HG03432 (cell line): Measurements from ENCODE around the gene BUB1.
"Not testable (repeated sequence)": the region's sequence is repeated elsewhere in the genome, so short reads cannot be mapped to it uniquely, and the experiment has no call there.

ENCODE experiments used
- ATAC-seq: cut with Tn5 transposase; IDR thresholded peaks from one replicate; pipeline ENCODE4 v1.9.1; 2021; ENCODE audit warnings: mild to moderate bottlenecking, moderate library complexity; ENCODE audit not compliant: unreplicated experiment

Gene BUB1

DNA sequence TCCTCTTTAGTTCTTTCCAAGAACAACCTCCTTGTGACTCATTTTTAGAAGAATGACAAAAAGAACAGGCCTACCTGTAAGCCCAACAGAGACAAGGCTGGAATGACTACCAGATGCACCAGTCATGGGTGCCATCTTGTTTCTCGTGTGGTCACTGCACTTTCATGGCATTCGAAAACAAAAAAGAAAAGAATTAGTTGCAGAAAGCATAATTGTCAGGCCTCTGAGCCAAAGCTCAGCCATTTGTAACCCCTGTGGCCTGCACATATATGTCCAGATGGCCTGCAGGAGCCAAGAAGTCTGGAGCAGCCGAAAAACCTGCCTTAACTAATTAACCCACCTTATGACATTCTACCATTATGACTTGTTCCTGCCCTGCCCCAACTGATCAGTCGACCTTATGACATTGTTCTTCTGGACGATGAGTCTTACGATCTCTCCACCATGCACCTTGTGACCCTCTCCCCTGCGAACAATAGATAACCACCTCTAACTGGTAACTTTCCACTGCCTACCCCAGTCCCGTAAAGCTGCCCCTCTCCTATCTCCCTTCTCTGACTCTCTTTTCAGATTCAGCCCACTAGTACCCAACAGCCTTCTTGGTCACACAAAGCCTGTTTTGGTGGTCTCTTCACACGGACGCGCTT lies 13.9 kb upstream of the BUB1 start:
- no peak for ATAC-seq

- no peak for ATAC-seq
Observed at GRCh38 chr2:110690083-110690965, 12.5 kb upstream of the BUB1 start.

- no peak for ATAC-seq
Observed at GRCh38 chr2:110688594-110689091, 10.8 kb upstream of the BUB1 start.

GRCh38 chr2:110687775-110688484 lies 10.1 kb upstream of the BUB1 start:
- not testable (repeated sequence) for ATAC-seq

DNA sequence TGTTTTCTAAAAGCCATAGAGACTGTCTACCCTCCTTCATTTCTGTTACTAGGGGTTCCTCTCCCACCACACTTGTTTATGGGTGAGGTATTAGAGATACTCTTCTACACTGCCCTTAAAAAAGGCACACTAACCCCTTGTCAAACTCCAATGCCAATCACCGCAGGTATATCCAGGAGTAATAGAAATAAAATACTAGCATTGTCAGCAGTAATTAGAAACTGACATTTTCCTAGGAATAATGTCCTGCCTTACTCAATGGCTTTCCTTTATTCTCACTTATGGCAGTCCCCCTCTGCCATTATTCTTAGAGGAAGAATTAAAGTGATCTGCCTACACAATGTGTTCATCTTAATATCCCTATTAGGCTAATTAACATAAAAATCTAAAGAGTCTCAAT lies 5.0 kb upstream of the BUB1 start:
- ATAC-seq, result no peak

DNA sequence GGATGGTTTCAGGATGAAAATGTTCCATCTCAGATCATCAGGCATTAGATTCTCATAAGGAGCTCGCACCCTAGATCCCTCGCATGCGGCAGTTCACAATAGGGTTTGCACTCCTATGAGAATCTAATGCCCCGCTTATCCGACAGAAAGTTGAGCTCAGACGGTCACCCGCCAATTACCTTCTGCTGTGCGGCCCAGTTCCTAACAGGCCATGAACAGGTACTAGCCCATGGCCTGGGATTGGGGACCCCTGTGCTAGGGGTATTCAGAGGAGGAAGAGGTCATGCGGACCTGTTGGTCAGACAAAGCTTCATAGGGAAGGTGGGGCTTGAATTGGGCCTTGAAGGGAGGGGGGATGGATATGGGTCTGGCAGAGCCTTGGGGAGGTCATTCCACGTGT lies 4.4 kb upstream of the BUB1 start:
- ATAC-seq, result no peak

- no peak for ATAC-seq
Observed at GRCh38 chr2:110680709-110681108, 2.8 kb upstream of the BUB1 start.

- no peak for ATAC-seq
Observed at GRCh38 chr2:110679865-110680264, 2.0 kb upstream of the BUB1 start.

DNA sequence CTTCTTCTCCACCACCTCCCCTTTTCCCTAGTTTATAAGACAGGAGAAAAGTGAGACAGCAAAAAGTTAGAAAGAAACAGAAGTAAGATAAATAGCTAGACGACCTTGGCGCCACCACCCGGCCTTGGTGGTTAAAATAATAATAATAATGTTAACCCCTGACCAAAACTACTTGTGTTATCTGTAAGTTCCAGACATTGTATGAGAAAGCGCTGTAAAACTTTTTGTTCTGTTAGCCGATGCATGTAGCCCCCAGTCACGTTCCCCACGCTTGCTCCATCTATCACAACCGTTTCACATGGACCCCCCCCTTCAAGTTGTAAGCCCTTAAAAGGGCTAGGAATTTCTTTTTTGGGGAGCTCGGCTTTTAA lies 1.5 kb upstream of the BUB1 start:
- no peak for ATAC-seq

GRCh38 chr2:110678457-110679336 lies 834 bp upstream of the BUB1 start:
- ATAC-seq, result no peak

DNA sequence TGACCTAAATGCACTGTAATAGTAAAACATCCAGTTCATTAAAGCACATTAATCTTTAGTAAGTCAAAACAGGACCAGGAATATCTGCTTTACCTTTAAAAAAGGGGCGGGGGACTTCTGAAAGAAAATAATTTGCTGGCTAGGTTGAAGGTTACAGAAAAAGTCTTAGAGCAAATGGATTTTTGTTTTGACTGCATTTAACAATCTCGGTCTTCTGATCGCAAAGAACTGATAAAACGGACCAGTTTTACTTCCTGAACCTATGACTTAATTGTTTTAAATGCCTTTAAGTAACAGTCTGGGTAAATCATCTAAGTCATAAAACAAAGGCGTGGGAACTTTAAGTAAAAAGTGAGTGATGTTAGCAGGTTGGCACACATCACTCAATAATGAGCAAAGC lies 783 bp downstream of the BUB1 start:
- no peak for ATAC-seq

DNA sequence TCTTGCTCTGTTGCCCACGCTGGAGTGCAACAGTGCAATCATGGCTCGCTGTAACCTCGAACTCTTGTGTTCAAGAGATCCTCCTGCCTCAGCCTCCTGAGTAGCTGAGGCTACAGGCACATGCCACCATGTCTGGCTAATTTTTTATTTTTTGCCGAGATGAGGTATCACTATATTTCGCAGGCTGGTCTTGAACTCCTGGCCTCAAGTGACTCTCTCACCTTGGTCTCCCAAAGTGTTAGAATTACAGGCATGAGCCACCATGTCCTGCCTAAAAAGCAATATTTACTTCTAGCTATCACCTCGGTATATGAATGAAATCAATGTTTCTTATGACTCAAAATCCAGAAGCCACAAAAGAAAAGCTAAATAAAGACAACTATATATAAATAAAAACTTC lies 2.2 kb downstream of the BUB1 start:
- no peak for ATAC-seq

DNA sequence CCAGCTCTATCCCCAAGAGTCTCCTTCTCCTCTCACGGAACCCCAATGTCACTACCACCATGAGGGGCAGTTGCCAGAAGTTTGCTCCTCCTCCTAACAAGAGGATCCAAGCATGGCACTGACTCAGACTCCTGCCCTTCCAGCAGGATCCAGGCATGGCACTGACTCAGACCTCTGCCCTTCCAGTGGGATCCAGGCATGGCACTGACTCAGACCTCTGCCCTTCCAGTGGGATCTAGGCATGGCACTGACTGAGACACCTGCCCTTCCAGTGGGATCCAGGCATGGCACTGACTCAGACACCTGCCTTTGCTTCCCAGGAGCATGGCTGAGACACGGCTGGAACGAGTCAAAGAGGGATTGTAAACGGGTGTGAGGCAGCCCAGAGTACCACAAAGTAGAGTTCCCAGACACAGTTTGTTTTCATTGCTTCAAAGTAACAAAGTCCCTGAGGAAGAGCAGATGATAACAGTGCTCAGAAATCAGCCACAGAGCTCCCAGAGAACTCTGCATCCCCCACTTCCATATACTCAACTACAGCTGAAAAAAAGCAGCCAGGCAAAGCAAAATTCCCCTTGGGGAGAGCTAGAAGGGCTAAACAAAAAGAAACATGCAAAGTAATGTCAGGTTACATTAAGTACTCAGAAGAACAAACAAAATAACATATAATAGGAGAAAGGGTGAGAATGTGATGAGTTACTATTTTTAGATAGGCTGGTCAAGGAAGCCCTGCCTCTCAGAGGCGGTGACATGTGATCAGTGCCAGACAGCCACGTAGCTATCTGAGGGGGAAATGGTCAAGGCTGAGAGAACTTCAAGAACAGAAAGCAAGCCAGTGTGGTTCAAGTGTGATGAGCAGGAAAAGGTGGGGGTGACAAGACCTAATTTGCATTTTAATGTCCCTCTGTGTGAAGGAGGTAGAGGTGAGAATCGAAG lies 3.0 kb downstream of the BUB1 start:
- ATAC-seq, result peak; percentile 84

DNA sequence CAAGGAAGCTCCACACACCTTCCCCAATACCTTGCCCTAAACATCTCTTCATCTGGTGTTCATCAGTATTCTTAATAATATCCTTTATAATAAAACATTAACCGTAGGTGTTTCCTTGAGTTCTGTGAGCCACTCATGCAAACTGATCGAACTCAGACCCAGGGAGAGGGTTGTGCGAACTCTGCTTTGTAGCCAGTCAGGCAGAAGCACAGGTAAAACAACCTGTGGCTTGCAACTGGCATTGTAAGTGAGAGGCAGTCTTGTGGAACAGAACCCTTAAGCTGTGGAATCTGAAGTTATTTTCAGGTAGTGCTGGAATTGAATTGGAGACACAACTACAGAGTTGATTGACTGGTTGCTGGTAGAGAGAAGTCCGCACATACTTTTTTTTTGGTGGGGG lies 4.7 kb downstream of the BUB1 start:
- ATAC-seq, result no peak

DNA sequence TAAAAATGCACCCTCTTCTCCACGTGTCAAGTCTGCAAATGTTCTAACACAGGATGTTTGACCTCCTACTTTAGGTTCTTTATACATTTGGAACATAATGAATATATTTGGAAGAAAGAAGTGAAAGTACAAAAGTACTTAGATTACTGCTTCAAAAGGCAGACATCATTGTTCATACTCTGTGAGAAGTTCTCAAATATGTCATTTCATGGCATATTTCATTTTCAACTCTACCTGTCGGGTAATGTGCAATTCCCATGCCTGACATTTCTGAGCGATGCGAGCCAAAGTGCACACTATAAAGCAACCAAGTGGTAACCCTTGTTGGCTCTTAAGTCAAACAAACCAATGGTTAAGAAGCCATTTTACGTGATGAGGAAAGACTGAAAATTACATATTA lies 7.0 kb downstream of the BUB1 start:
- no peak for ATAC-seq

- ATAC-seq, result no peak
Observed at GRCh38 chr2:110669079-110669478, 8.8 kb downstream of the BUB1 start.

- ATAC-seq, result no peak
Observed at GRCh38 chr2:110667071-110667470, 10.8 kb downstream of the BUB1 start.

DNA sequence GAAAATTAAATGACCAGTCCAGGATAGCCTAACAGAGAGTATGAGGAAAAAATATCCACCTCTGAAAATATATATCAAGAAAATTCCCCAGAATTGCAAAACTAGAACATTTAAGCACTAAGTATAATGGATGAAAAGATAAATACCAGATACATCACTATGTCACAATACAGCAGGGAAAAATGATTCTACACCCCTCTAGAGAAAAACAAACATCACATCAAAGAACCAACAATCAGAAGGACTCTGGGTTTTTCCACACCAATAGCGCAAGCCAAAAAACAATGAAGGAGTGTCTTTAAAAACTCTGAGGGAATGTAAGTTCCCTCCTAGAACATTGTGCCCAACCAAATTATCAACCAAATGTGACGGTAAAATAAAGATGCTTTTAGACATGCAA lies 13.7 kb downstream of the BUB1 start:
- no peak for ATAC-seq

DNA sequence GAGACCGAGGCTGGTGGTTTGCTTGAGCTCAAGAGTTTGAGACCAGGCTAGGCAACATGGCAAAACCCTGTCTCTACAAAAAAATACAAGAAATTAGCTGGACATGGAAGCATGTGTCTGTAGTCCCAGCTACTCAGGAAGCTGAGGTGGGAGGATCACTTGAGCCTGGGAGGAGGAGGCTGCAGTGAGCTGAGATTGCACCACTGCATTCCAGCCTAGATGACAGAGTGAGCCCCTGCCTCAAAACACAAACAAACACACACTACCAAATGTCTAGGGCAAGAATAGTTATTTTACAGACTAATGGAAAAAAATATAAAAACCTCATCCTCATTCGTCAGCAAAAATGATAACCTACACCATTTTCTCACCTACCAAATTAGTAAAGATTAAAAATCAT lies 15.3 kb downstream of the BUB1 start:
- no peak for ATAC-seq

- no peak for ATAC-seq
Observed at GRCh38 chr2:110660558-110660957, 17.3 kb downstream of the BUB1 start.
